ENCODE data around the gene EXOSC5. TPM values are rescaled to one million over a fixed set of nuclear protein-coding genes. Genes with fewer than 3 reads are reported as not detected.

The EXOSC5 gene
- total and polyA plus RNA-seq, 2 of the 13 experiments (the other 11 are each of a cell fraction or from before 2014, with no cell fraction given): 24.1 to 26.5 TPM

DNA sequence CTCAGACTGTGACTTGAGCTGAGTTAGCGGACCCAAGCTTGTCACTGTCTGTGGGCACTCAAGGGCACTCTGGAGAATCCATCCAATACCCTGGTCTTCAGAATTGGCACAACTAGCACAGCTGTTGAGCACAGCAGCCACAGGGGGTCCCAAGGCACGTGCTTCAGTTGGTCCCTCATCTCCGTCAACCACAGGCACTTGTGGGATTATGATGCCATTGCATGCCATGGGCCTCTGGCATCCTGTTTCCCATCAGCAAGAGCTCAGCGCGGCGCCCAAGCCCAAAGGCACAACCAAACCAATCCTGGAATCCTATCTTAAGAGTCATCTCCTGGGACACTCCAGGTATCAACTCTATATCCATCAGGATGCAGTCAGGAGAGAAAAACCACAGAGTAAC is 33.8 kb upstream of the EXOSC5 start:
- ChIA-PET POLR2A (interaction anchor here (0.7 to 1.9 kb wide), 3 partner anchors 9 to 66 kb away, joined by 4 to 9 read pairs (median 6); partner anchors contain the start of gene DMAC2), CTCF (ENCODE audit: low intra/inter-chr PET ratio, low total read pairs) (interaction anchor here (1.4 kb wide), 1 partner anchor 109 kb away, joined by 4 read pairs; no protein-coding TSS in a partner anchor)
- H3K4me2 ChIP-seq (ENCODE audit: low read depth, low read length): no peak overlapping the region
- H3K4me1 ChIP-seq (ENCODE audit: insufficient read depth, low read length): peaks cover 41% of the 10 kb centered on the region
- H3K79me2 ChIP-seq (ENCODE audit: insufficient read depth, low read length): no peaks in the 10 kb centered on the region
- H4K20me1 ChIP-seq (ENCODE audit: insufficient read depth, low read length): no peaks in the 10 kb centered on the region
- no peaks in the 10 kb centered on the region for H3K9me3 ChIP-seq (ENCODE audit: low read length)
- ATAC-seq: no peak
- no peak for DNase-seq (ENCODE audit: low spot score)
- FAIRE-seq: no peak
- in situ Hi-C loops (cut with HindIII; ENCODE audit: extremely low pct_ligation_motif_present, low pct_unique_long_range_greater_than_20kb): no loop called here
- no peaks in the 10 kb centered on the region for H3K27me3 ChIP-seq (ENCODE audit: control insufficient read depth in 1 of 2, insufficient read depth in 2 of 2, low read length in 2 of 2)
- H3K27ac ChIP-seq (ENCODE audit: extremely low read length, insufficient read depth, low read length): no peak overlapping the region
- H3K4me3 ChIP-seq (replicated peaks in 1 of 3; ENCODE audit: insufficient read depth in 1 of 3, low read depth in 2 of 3, low read length in 3 of 3): no peak overlapping the region
- WGBS (ENCODE audit: low lambda C conversion rate): 98% methylated on average over 6 of the region's 6 CpGs
- intact Hi-C loops (cut with micrococcal nuclease; ENCODE audit: unreplicated experiment): no loop called here
- BruUV-seq (replicated peaks): no TSS peak
- no peak overlapping the region for H2AFZ ChIP-seq (ENCODE audit: low read length)
- H3K9ac ChIP-seq (ENCODE audit: insufficient read depth, low read depth, low read length): no peak overlapping the region
- no peak for TF ChIP-seq PITX1 (CRISPR knock-in tag; IDR thresholded peaks at IDR 0.05)
- TF ChIP-seq ZNF282 (IDR thresholded peaks at IDR 0.05; ENCODE audit: partially characterized antibody): no peak
- TF ChIP-seq, protein P1, sequence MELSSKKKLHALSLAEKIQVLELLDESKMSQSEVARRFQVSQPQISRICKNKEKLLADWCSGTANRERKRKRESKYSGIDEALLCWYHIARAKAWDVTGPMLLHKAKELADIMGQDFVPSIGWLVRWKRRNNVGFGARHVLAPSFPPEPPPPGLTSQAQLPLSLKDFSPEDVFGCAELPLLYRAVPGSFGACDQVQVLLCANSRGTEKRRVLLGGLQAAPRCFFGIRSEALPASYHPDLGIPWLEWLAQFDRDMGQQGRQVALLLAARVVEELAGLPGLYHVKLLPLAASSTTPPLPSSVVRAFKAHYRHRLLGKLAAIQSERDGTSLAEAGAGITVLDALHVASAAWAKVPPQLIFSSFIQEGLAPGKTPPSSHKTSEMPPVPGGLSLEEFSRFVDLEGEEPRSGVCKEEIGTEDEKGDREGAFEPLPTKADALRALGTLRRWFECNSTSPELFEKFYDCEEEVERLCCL (CRISPR knock-in tag; IDR thresholded peaks at IDR 0.05; ENCODE audit: borderline replicate concordance): no peak
- TF ChIP-seq GPN1 (CRISPR knock-in tag; IDR thresholded peaks at IDR 0.05; ENCODE audit: borderline replicate concordance): no peak
- TF ChIP-seq THAP11 (CRISPR knock-in tag; IDR thresholded peaks at IDR 0.05): no peak
- TF ChIP-seq CREB1 (IDR thresholded peaks at IDR 0.05): no peak
- no peak for TF ChIP-seq CREB1 (CRISPR knock-in tag; IDR thresholded peaks at IDR 0.05)
- TF ChIP-seq ZNF136 (CRISPR knock-in tag; IDR thresholded peaks at IDR 0.05; ENCODE audit: low read depth): no peak
- no peak for TF ChIP-seq SSRP1 (CRISPR knock-in tag; IDR thresholded peaks at IDR 0.05)
- TF ChIP-seq ZNF256 (CRISPR knock-in tag; conservative IDR thresholded peaks at IDR 0.05): no peak
- no peak for TF ChIP-seq RBAK (CRISPR knock-in tag; IDR thresholded peaks at IDR 0.05)
- no peak for TF ChIP-seq ZNF496 (CRISPR knock-in tag; IDR thresholded peaks at IDR 0.05; ENCODE audit: insufficient replicate concordance)
- no peak for TF ChIP-seq ZSCAN29 (CRISPR knock-in tag; conservative IDR thresholded peaks at IDR 0.05)
- no peak for TF ChIP-seq SMC3 (IDR thresholded peaks at IDR 0.05; ENCODE audit: low read length)
- no peak for TF ChIP-seq RELA (CRISPR knock-in tag; IDR thresholded peaks at IDR 0.05)
- TF ChIP-seq, protein P2, sequence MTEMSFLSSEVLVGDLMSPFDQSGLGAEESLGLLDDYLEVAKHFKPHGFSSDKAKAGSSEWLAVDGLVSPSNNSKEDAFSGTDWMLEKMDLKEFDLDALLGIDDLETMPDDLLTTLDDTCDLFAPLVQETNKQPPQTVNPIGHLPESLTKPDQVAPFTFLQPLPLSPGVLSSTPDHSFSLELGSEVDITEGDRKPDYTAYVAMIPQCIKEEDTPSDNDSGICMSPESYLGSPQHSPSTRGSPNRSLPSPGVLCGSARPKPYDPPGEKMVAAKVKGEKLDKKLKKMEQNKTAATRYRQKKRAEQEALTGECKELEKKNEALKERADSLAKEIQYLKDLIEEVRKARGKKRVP (CRISPR knock-in tag; IDR thresholded peaks at IDR 0.05): no peak
- no peak for TF ChIP-seq MED1 (CRISPR knock-in tag; IDR thresholded peaks at IDR 0.05)
- H3K36me3 ChIP-seq (replicated peaks in 1 of 2; ENCODE audit: control insufficient read depth in 1 of 2, insufficient read depth in 2 of 2, low read length in 2 of 2): peaks cover 8 to 19% of the 10 kb centered on the region in 2 experiments; a peak in 4 of 5 replicates
